HEK293 (cell line): ENCODE measurements around the gene BCAS3.

ENCODE experiments used
- HOXA7 ChIP-seq: sonication (generic); formaldehyde crosslinking; IDR thresholded peaks from 2 replicates; pipeline ENCODE4 v1.8.1; 2022; ENCODE audit warnings: missing genetic modification reagents, borderline replicate concordance
- SETDB1 ChIP-seq: IDR thresholded peaks from one replicate; pipeline ENCODE4 v1.6.1; 2017; ENCODE audit warnings: mild to moderate bottlenecking, low read length, moderate library complexity, mixed read lengths; ENCODE audit not compliant: insufficient read length
- ZFP3 ChIP-seq: fragments of 450-650 bp; formaldehyde crosslinking; IDR thresholded peaks from 2 replicates; pipeline ENCODE4 v1.5.1; 2016; ENCODE audit warnings: low read depth, missing biosample characterization, missing genetic modification characterization
- ZNF404 ChIP-seq: fragments of 450-650 bp; formaldehyde crosslinking; IDR thresholded peaks from 2 replicates; pipeline ENCODE4 v1.5.1; 2017; ENCODE audit warnings: missing biosample characterization, missing genetic modification characterization
- ZNF830 ChIP-seq: fragments of 450-650 bp; IDR thresholded peaks from 2 replicates; pipeline ENCODE4 v1.5.0; 2018; ENCODE audit warnings: missing biosample characterization, missing genetic modification characterization, low read depth, mild to moderate bottlenecking, moderate library complexity

DNA sequence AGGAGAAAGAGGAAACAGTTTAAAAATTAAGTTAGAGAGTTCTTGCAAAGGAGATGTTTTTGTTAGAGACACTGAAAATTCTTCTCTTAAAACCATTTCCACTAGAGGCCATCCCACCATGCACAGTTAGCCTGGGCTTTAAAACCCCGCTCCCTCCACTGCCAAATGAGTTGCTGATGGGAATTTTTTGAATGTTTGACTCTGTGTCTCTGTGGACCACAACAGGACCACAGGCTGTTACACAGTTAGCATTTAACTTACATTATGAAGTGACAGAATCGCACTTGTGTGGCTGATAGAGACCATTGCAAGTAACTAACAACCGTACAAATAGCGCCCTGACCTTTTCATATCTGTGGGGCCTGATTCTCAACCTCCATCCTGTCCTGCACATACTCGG, 647.3 kb downstream of the BCAS3 start:
- TF ChIP-seq SETDB1 (no peak), HOXA7 (CRISPR knock-in tag) (no peak), ZNF830 (no peak), ZFP3 (tag by site-specific recombination) (no peak), ZNF404 (tag by site-specific recombination) (no peak)
